NCI-H82 (cell line): Measurements from ENCODE around the gene TECR.
"Not testable (repeated sequence)": the region's sequence is repeated elsewhere in the genome, so short reads cannot be mapped to it uniquely, and the experiment has no call there.

Experiments used
- DNase-seq: peaks from one replicate; lab custom pipeline; 2025; lab: John Stamatoyannopoulos, UW

The TECR gene

DNA sequence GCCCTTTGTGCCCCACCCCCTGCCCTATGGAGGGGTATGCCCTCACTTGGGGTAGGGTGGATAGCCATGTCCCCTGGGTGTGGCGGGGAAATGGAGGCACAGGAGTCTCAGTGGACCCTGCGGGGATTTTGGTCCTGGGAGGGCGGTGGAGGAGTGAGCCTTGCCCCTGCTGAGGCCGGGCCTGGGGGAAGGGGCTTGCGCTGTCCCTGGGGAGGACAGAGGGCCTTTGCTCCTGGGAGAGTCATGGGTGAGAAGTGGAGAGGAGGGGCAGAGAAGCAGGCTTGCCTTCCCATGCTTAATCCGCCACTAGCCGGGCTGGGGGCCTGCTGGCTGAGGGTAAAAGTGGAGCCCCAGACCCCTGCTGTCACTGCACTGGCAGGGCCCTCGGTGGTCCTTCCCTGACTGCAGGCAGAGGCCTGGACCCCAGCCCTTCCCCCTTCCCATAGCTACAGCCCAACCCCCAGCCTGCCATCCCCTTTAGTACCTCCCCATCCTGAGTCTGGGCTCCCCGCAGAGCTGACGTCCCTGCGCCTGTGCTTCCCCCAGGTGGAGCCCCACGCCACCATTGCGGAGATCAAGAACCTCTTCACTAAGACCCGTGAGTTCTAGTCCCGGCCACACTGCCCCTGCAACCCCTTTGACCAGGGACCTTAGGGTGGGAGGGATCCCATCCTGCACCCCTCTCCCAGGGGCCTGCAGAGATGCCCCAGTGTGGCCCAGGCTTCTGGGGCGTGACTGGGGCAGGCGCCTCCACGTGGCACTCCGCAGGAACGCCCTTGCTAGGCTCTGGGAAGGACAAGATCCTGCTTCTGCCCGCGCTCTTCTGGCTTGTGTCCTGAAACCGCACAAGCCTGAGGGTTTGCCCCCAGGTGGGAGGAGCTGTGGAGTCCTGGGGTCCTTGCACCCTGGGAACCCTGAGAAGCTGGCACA lies 33.5 kb downstream of the TECR start:
- no peak for DNase-seq

DNA sequence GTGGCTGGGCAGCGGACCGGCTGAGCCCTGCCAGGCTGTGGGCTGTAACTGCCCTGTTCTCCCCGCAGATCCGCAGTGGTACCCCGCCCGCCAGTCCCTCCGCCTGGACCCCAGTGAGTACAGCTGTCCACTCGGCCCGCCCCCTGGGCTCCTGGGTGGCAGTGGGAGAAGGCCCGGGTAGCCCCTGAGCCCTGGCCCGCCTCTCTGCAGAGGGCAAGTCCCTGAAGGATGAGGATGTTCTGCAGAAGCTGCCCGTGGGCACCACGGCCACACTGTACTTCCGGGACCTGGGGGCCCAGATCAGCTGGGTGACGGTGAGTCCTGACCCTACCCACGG lies 34.2 kb downstream of the TECR start:
- DNase-seq = no peak

DNA sequence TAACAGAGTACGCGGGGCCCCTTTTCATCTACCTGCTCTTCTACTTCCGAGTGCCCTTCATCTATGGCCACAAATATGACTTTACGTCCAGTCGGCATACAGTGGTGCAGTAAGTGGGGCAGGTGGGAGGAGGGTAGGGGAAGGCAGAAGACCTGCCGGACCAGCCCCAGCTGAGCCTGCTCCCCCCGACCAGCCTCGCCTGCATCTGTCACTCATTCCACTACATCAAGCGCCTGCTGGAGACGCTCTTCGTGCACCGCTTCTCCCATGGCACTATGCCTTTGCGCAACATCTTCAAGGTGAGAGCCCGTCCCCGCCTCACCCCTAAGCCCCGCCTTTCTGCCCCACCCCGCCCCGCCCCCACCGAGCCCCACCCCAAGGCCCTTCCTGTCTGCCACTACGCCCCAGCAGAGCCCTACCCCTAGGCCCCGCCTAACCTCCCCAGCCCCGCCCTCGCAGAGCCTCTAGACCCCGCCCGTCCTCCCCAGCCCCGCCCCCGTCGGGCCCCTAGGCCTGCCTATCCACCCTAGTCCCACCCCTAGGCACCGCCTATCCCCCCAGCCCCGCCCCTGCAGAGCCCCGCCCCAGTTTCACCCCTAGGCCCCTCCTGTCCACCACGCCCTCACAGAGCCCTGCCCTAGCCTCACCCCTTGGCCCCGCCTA lies 34.7 kb downstream of the TECR start:
- peak; percentile 99 for DNase-seq

- DNase-seq = not testable (repeated sequence)
These were observed 35.4 kb downstream of the TECR start for GRCh38 chr19:14564652-14565297.

- DNase-seq = no peak
These were observed 35.9 kb downstream of the TECR start for GRCh38 chr19:14565298-14565679.

- DNase-seq = no peak
These were observed 36.6 kb downstream of the TECR start for GRCh38 chr19:14565765-14566711.

GRCh38 chr19:14566712-14567077 lies 37.3 kb downstream of the TECR start:
- no peak for DNase-seq

- no peak for DNase-seq
These were observed 37.7 kb downstream of the TECR start for GRCh38 chr19:14567079-14567478.

- no peak for DNase-seq
These were observed 41.6 kb downstream of the TECR start for GRCh38 chr19:14570864-14571527.

DNA sequence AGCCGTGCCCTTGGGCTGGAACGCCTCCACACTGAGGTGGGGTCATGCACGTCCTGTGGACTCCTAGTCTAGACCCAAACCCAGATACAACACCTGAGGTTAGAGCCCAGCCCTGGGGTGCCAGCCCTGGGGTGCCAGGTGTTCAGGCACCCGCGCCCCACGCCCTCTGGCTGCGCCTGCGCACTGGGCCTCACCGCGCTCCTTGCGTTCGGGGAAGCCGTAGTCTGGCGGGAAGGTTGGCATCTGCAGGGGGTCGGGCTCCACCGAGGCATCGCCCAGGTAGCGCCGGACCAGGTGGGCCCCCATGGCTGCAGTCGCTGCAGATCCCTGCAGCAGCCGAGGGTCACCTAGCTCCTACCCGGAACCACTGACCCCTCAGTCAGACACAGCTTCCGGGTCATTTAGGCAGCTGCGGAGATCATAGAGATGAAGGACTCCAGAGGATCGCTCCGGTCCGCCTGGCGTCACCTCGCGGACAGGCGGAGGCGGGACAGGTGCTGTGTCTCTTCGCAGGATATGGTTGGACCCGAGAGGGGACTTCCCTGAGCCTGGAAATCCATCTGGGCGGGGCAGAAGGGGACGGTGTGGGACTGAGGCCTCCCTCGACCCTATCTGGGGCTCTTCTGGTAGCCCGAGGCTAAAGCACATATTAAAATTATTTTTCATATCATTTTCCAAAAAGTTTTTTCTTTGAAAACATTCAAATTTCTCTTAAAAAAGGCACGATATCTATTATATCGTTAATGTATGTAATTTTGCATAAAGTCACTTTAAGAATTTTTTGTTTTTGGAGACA lies 42.5 kb downstream of the TECR start, which contains the start of gene NDUFB7:
Gene NDUFB7 (minus strand): TSS at position 372 of the 796 bp plus-strand sequence. CDS start 66 bp downstream, at position 306.
- DNase-seq = peak; percentile 99

- no peak for DNase-seq
These were observed 46.1 kb downstream of the TECR start for GRCh38 chr19:14575428-14575980.

DNA sequence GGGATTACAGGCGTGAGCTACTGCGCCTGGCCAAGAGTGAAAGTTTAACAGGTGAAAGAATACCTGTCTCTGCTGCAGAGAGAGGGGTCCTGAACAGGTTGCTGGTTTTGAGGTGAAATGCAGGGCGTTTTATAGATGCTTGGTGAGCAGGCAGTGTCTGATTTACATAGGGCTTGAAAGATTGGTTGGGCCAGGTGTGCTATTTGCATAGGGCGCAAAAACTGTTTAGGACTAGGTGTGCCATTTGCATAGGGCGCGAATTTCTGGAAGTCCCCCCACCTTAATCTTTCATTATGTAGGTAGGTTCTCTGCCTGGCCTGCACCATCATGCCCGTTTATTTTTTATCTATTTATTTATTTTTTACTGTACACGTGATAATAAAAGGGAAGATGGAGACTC lies 47.0 kb downstream of the TECR start:
- DNase-seq = no peak

GRCh38 chr19:14577264-14577663 lies 47.9 kb downstream of the TECR start:
- DNase-seq = no peak

GRCh38 chr19:14577885-14578427 lies 48.6 kb downstream of the TECR start:
- DNase-seq = peak; percentile 92

- DNase-seq = peak; percentile 43
These were observed 51.3 kb downstream of the TECR start for GRCh38 chr19:14580623-14581237.

GRCh38 chr19:14582894-14583340 lies 53.5 kb downstream of the TECR start, which contains the start of gene CLEC17A:
CLEC17A (plus strand) TSS chr19:14583084; CDS start chr19:14583161, 77 bp downstream.
- DNase-seq = no peak

DNA sequence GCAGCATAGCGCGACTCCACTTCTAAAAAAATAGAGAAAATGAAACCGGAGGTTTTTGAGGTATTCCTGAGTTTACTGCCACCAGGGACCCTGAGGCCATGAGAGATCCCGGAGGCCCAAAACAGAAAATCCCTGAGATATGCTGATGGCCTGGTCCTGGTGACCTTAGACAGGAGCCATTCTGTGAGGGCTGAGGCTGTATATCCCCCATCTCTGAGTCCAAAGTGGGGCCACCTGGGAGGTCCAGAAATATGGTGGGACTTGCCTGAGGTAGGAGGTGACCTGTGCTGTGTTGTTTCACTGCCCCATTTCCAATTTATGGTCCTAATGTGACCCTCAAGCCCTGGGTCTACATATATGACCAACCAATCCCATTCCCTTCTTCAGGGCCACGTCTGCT lies 55.0 kb downstream of the TECR start:
- DNase-seq = not testable (repeated sequence)

DNA sequence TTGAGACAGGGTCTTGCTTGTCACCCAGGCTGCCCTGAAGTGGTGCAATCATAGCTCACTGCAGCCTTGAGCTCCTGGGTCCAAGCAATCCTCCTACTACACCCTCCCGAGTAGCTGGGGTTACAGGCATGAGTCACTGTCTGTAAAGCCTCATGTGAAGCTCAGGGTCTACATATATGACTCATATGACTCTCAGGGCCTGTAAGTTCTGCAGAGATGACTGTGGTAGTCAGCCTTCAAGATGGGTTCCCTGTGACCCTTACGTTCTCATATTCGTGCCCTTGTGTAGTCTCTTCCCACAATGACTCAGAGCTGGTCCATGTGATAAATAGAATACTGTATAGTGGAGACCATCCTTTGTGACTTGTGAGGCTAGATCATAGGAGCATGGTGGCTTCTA lies 55.8 kb downstream of the TECR start:
- not testable (repeated sequence) for DNase-seq

GRCh38 chr19:14589433-14589832 lies 60.0 kb downstream of the TECR start:
- not testable (repeated sequence) for DNase-seq
